Measurements from ENCODE around the gene PTPRT.

The PTPRT gene

DNA sequence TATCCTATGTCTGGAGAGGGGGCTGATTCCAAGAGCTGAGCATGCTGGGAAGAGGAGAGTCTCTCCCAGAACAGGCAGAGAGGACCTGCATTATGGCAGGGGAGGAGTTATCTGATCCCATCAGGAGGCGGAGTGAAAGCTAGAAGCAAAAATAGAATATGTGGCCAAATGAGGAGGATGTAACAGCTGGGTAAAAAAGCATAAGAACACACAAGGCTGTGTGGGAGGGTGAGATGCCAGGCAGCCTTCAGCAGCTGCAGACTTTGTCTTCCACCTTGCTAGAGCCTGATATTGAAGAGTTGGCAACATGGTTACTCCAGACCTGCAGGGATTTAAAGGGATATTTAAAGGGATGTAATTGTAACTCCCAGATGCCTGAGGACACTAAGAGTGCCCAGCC, 167.1 kb downstream of the PTPRT start:
- DNase-seq: no peak

DNA sequence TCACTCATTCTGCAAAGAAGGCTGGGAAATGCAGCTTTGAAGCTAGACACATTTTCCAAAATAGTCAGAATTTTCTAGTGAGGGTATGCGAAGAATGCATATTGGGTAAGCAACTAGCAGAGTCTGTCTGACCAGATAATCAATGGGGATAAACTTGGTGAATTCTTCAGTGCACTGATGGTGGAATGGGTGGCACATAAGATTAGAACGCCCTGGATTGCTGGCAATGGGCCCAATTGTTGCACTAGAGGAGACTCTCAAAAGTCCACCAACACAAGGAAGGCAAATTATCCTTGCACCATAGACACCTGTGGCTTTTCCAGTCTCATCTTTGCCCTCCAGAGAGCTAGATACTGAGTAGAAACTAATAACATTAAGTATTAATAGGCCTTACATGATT, 167.6 kb downstream of the PTPRT start:
- no peak for DNase-seq

DNA sequence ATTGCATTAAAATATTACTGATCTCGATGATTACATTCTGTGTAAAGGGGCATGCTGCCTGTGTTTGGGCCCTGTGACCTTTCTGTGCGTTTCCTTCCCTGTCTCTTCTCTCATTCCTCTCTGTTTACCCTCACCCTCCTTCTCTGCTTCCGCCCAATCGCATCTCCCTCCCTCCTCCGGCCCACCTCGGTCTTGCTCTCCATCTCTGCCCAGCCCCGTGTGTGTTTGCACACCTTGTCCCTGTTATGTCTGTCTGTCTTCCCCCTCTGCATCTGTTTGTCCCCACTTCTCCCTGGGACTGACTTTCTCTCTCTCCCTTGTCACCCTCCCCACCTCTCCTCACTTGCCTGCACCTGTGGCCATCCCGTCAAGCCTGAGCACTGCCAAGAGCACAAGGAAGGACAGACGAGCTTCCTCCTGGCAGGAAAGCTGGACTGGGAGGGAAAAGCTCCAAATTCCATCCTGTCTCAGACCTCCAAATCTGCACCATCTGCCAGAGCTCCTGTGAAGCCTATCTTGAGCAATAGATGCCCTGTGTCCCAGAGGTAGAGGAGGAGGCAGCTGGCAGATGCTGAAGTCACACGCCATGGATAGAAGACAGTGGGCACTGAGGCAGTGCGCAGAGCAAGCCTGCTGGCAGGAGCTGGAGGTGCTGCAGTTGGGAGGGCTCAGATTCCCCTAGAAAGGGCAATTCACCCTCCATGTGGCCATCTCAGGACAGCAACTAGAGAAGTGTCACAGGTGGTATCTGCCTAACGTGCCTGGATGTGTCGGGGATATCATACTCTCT, 172.3 kb downstream of the PTPRT start:
- DNase-seq: no peak

DNA sequence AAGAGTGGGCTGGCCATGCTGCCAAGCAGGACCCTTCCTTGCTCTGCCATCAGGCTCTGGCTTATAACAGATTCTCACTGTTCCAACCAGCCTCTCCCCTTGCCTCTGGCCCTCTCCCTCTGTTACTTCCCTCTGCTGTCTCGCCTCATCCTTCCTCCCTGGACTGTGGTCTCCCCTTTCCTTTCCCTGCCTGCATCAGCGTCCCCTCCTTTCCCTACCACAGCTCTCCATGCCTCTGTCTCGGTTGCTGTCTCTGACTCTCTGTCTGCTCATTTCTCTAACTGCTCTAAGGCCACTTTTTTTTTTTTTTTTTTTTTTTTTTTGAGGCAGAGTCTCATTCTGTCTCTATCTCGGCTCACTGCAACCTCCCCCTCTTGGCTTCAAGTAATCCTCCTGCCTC, 173.4 kb downstream of the PTPRT start:
- DNase-seq: no peak

DNA sequence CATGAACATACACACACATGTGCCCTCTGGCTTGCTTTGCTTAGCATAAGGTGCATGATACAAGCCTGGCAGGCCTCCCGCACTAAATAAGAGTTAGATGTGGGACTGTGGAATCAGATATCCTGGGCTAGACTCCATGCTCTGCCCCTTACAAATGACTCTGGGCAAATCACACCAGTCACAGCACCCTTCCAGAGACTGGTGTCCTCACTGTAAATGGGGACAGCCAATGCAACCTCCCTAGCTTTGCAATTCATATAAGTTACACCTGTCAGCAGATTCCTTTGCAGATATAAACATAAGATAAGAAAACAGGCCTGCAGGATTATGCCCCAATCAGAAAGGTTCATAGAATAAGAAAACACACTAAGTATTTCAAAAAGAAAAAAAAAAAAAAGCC, 174.1 kb downstream of the PTPRT start:
- DNase-seq: no peak

DNA sequence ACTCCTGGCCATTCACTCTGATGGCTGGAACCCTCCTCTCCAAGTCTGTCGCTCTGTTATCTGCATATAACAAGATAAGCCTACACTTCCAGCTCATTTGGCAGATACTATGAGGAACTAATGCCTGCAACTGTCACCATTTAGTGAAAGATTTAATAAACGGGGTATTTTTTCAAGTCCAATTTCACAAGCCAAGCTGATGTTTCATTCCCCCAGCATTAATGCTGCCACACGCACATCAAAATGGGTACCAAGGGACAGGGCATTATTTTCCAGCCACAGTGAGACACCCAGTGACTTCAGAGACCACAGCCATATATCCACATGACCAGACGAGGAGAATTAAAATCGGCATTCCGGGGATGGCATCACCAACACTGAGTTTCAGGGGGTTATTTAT, 175.5 kb downstream of the PTPRT start:
- DNase-seq: no peak

DNA sequence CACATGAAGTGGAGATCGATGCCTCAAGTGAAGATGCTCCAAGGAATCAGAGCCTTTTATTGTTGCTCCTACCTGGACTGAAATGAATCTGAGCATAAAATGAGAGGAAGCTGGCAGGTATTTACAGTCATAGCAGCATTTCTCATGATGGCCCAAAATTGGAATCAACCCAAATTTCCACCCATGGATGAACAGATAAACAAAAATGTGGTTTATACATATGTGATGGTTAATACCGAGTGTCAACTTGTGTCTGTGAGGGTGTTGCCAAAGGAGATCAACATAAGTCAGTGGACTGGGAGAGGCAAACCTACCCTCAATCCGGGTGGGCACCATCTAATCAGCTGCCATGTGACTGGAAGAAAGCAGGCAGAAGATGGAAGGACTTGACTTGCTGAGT, 178.2 kb downstream of the PTPRT start:
- no peak for DNase-seq

DNA sequence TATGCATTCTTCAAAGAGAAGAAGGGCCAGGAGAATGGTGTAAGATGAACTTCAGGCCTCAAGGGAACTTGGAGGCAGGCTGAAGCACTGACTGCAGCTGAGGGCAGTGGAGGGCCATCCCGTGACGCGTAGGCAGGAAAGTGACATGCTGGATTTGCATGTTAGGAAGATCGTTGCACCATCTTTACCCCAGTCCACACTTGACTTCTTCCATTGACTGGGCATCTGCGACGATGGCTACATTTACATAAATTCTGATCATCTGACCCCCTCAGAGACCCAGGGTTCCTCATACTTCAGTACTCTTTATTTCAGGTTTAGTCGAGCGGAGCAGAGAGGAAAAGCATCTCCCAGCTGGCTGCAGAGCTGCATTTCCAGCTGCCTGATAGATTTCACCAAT, 180.2 kb downstream of the PTPRT start:
- DNase-seq: no peak

DNA sequence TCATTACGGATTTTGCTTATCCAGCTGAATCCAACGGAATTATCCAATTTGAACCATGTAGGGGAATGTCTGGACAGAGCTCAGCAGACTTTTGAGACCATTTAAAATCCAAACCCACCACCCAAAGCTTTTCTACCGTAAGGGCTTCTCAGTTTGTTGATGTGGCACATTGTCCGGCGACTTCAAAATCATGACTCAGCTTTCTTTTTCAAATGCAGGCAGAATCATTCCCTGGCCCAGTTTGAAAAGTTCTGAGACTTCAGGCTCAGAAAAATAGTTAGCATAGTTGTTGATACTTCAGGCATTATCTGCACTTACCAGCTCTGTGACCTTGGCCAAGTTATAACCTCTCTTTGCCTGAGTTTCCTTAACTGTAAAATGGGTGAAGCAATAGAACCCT, 182.2 kb downstream of the PTPRT start:
- no peak for DNase-seq

DNA sequence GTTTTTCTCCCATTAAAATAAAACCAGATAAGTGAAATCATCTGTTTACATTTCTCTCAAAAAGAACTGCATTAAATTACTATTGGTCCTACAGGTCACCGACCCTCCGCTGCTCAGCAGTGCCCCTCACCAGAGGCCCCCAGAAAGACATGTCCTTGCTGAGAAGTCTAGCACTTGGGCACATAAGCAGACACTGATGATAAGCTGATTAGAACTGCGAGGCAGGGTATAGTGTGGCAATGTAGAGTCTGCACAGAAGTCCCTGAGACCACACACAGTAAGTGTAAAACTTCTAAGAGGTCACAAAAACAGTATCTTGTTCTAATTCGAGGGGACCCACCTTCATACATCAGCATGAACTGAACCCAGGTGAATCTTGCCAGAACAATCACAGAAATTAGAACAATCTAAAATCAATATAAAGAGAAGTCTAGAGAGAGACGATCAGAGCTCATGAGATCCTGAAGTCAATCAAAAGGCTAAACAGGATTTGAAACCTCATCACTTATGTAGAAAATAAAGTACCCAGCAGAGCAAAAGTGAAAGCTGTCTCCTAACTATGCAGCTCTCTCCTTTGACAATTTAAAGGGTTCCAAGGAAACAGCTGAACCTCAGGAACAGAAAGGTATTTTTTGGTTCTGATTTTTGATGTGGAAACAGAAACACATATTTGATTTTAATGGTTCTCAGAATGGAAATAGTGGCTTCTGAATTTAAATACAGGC, 182.9 kb downstream of the PTPRT start:
- no peak for DNase-seq

DNA sequence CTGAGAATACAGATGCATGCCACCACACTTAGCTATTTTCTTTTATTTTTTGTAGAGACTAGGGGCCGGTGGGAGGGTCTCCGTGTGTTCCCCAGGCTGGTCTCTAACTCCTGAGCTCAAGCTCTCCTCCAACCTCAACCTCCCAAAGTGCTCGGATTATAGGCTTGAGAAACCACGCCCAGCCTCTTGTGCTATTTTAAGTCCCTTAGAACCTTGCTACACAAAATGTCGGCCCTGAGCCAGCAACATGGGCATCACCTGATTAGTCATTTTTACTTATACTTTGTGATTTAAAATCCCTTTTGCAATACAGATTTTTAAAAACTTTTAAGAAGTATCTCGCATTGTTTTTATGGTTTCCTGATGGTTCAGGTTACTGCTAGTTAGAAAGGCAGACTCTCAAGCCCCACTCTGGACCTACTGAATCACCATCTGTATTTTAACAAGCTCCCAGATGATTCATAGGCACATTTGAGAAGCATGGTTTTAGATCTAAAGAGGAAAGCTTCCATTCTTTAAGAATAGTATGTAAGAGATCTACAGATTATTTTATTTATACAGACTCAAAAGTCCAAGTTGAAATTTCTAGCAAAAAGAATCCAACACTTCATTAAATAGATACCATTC, 186.3 kb downstream of the PTPRT start:
- DNase-seq: no peak

DNA sequence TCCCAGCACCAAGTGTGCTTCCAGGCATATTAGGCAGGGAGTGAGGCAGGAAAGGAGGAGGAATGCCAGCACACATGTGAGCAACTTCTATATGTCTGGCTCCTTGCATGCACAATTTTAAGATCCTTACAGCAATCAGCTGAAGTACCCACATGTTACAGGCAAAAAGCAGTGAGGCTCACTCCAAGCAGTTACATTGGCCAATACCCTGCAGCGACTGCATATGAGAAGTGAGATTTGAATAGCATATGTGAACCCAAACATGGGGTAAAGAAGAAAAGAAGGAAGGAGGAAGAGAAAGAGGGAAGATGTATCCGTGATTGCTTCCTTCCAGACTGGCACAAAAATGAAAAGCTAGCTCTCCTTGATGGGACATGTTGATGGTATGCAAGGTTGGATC, 193.6 kb downstream of the PTPRT start:
- DNase-seq: no peak

DNA sequence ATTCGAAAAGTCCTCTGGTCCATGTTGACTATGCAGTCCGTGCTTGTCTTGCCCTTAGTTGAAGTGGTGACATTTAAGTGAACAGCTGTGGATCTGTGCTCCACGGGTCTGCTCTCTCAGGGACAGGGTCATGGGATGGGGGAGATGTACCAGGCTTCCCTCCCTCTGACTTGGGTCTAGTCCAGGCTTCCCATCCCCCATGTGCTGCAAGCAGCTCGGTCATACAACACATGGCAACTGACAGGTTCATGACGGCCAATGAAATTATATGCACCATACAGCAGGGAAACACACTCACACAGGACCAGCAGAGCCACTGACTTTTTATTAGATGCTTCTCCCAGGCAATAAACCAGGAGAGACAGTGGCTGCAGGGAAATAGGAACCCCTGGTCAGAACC, 201.4 kb downstream of the PTPRT start:
- DNase-seq: no peak

DNA sequence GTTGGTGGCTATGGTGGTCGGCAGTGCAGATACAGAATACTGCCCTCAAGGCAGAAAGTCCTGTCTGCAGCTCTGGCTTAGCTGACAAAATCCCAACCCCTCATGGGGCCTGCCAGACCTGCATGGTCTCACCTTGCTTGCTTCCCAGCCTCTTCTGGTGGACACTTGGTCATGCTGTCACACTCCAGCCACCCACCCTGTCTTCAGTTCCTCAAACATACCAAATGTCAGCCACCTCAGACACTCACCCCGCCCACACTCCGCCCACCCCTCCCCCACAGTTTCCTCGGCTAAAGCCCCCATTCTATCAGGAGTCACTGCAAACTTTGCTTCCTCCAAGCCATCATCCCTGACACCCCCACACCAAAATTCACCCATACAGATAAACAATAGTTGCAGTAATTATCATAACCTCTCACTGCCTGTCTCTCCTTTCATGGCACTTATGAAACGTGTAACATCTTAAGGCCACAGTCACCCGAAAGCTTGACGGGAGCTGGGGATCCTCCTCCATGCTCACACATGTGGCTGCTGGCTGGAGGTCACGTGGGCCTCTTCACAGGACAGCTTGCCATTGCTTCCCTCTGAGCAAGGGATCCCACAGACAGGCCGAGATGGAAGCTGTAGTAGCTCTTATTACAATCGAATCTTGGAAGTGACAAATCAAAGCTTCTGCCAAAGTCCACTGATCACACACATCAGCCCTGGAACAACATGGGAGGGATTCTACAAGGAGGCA, 202.2 kb downstream of the PTPRT start:
- DNase-seq: no peak

DNA sequence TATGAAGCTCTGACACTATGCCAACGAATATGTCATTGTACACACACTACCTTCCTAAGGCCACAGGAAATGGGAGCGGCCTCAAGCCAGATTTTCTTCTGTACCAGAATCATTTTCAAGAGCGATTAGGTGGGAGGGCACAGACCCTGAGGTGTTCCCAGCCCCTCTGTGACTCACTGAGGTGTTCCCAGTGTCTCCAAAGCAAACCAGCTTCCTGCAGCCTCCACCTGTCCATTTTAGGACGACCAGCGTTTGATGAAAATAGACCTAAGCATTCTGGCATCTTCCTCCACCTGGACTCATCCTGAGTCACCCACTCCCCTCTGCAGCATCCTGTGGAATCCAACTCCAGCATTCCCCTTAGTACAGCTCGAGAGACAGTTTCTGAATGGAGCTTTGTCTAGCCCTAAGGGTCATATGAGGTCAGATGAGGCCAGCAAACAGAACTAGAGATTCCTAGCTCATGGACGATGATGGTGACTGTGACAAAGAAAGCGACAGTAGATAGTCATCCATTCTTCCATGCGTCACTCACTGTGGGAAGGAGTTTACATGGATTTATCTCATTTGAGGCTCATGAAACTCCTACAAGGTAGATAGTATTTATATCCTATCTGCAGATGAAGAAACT, 203.4 kb downstream of the PTPRT start:
- no peak for DNase-seq

DNA sequence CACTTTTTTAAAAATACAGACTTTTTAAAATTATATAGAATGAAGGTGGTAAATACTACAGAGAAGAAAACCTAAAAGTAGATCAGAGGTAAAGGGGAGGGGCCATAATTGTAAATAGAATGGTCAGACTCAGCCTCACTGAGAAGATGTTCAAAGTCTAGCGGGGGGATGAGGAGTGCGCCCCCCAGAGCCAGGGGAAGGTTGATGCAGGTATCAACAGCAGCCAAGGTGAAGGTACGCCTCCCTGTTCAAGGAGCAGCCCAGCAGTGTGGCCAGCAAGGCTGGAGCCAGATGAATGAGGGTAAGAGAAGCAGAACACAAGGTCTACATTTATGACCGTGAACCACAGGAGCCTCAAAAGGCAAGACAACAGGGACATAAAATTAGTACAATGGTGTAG, 204.1 kb downstream of the PTPRT start:
- no peak for DNase-seq

DNA sequence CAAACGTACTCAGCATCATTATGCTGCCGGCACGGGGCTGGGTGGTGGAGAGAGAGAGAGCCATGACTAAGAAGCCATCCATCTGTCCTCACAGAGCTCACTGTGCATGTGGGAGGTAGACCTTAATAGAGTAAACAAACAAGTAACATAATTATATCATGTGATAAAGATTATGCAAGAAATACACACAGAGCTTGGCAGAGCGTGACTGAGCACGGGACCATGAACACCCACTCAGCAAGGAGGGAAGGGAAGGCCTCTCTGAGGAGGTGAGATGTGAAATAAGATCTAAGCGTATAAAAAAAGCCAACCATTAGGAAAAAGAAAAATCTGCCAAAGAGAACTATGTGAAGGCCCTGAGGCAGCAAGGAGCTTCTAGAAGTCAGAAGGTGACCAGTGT, 207.5 kb downstream of the PTPRT start:
- no peak for DNase-seq

DNA sequence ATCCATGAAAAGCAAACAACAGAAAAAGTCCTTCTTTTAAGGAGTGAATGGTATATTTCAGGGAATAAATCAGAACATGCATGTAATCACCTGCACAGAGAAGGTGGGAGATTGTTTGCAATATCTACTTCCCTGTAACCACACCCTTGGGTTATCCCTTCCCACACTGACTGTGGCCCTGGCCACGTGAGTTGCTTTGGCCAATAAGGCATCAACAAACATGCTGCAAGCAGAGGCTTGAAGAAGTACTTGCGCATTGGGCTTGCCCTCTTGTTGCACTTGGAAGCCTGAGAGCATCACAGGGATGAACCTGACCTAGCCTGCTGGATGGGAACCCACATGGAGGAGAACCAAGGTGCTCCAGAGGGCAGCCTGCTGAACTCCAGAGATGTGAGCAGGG, 208.5 kb downstream of the PTPRT start:
- no peak for DNase-seq

DNA sequence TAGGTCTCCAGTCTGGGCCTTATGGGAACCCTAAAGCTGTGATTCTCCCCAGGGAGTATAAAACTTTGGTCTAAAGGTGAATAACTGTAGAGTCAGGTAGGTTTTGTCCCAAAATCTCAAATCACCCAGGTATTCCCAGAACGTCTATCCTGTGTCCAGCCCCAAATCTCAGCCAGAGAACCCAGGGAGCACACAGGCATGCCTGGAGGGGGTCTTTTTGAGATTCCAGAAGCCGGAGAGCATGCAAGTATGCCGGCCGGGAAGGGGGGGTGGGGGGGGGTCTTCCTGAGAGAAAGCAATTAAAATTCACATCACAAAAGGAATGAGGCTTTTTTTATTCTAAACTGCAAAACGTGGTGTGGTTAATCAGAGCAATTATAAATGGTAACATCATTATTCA, 210.0 kb downstream of the PTPRT start:
- DNase-seq: no peak

DNA sequence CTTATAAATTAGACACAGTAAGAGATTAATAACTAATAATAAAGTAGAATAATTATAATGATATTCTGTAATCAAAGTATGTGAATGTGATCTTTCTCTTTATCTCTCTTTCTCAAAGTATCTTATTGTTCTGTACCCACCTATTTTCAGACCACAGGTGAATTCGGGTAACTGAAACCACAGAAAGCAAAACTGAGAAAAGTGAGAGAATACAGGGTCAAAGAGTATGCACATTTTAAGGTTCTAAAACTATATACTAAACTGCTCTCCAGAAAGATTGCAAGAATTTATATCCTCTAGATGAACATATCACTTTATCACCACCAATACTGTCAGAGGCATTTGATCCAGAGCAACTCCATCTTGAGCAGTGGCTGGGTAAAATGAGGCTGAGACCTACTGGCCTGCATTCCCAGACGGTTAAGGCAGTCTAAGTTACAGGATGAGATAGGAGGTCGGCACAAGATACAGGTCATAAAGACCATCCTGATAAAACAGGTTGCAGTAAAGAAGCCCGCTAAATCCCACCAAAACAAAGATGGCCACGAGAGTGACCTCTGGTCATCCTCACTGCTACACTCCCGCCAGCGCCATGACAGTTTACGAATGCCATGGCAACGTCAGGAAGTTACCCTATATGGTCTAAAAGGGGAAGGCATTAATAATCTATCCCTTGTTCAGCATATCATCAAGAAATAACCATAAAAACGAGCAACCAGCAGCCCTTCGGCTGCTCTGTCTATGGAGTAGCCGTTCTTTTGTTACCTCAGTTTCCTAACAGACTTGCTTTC, 211.3 kb downstream of the PTPRT start:
- no peak for DNase-seq

DNA sequence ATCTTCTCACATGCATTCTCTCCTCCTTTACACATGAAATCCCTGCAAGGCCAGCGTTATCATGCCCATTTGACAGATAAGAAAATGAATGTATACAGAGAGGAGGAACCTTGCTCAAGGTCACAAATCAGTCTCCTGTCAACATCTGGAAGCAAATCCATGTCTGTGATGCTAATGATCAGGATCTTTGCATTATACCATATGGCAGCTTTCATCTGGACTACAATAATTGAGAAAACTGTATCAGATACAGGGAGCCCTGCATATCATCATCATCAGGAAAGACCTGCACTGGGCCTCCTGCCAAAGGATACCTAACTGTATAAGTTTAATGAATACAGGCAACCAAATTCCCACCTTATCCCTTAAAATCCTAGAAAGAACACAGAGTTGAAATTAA, 213.7 kb downstream of the PTPRT start:
- no peak for DNase-seq

DNA sequence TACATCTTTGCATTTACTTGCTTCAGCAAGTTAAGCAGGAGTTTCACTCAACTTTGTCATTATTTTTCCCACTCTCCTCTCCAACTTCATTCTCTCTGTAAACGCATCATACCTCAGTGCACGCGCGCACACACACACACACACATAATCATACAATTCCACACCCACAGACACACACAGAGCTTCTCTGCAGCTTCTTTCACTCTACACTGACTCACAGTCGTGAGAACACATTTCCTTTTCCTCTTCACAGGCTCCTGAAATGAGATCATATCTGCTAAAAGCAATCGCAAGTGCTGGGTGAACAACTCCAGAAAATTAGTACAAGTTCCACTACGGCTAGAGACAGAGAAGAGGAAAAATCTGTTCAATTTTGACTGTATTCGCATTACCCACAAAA, 215.4 kb downstream of the PTPRT start:
- DNase-seq: no peak

Data from right kidney (tissue), 1 donor.